ENCODE results near the gene LENG8.
"Not testable (repeated sequence)": the region's sequence is repeated elsewhere in the genome, so short reads cannot be mapped to it uniquely, and the experiment has no call there.

Gene LENG8

DNA sequence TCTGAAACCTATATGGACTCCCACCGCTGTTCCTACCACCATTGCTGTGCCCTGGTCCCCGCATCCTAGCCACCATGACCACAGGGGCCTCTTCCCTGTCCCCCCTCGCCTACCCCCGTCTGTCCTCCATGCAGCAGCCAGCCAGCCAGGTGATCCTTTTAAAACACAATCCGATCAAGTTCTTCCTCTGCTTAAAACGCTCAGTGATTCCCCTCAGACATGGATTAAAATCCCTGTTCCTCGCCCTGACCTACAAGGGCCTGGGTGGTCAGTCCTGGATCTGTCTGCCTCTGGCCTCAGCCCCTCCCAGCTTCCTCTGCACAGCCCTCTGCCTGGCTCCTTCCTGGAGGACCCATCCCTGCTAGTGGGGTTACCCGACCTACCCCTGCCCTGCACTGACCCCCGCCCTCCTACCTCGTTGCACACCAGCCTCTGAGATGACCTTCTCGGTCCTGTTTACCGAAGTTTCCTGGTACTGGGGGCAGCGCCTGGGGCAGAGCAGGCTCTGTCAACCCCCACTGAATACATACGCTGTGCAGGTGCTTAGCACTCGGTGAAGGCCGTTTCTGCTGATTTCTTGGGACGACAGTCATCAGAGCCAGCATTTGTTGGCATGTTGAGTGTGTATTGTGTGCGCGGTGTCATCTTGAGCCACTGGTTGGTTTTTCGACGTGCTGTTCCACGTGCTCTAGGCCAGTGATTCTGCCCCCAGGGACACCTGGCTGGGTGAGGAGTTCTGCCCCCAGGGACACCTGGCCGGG lies 14.7 kb upstream of the LENG8 start:
- Histone ChIP-seq H3K36me3 (ENCODE audit: control insufficient read depth, insufficient read depth, low read length) (peaks cover 4% of the 10 kb centered on the region), H3K9ac (ENCODE audit: low read depth, low read length) (peak overlapping the region; percentile 26), H3K4me1 (ENCODE audit: control insufficient read depth, insufficient read depth, low read length) (peaks cover 13% of the 10 kb centered on the region), H3K4me3 (ENCODE audit: low read depth, low read length) (no peak overlapping the region), H3K27me3 (ENCODE audit: control insufficient read depth, insufficient read depth, low read length) (peaks cover 2% of the 10 kb centered on the region), H3K9me3 (ENCODE audit: control insufficient read depth, insufficient read depth, low read length) (no peaks in the 10 kb centered on the region)

DNA sequence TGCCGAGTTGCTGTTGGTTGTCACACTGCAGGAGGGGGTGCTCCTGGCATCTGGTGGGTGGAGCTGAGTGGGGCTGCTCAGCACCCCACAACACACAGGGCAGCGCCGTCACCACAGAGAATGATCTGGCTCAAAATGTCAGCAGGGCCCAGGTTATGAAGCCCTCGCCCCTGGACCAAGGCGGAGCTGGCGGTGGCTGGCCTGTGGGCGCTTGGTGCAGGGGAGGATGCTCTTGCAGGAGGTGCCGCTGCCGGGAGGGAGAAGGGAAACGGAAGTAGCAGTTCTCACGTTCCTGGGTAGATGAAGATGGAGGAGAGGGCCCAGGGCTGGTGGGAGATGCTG lies 14.2 kb upstream of the LENG8 start:
- H3K4me1 ChIP-seq (ENCODE audit: control insufficient read depth, insufficient read depth, low read length) = peaks cover 13% of the 10 kb centered on the region
- peaks cover 4% of the 10 kb centered on the region for H3K36me3 ChIP-seq (ENCODE audit: control insufficient read depth, insufficient read depth, low read length)
- peaks cover 2% of the 10 kb centered on the region for H3K27me3 ChIP-seq (ENCODE audit: control insufficient read depth, insufficient read depth, low read length)
- no peak overlapping the region for H3K9ac ChIP-seq (ENCODE audit: low read depth, low read length)
- no peaks in the 10 kb centered on the region for H3K9me3 ChIP-seq (ENCODE audit: control insufficient read depth, insufficient read depth, low read length)
- H3K4me3 ChIP-seq (ENCODE audit: low read depth, low read length) = peak overlapping the region; percentile 8

DNA sequence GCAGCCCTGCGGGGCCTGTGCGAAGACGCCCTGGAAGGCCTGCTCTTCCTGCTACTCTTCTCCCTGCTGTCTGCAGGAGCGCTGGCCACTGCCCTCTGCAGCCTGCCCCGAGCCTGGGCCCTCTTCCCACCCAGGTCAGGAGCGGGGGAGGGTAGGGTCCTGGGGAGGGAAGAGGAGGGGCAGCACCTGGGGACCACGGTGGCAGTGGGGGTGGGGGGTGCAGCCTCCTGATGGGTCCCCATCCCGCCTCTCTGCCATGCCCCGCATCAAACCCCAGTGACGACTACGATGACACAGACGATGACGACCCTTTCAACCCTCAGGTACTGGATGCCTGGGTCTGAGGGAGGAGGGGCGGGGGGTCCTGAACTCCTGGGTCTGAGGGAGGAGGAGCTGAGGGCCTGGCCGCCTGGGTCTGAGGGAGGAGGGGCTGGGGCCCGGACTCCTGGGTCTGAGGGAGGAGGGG lies 13.4 kb upstream of the LENG8 start:
- Histone ChIP-seq H3K4me3 (ENCODE audit: low read depth, low read length) (peak overlapping the region; percentile 43), H3K36me3 (ENCODE audit: control insufficient read depth, insufficient read depth, low read length) (peaks cover 4% of the 10 kb centered on the region), H3K4me1 (ENCODE audit: control insufficient read depth, insufficient read depth, low read length) (peaks cover 16% of the 10 kb centered on the region), H3K27me3 (ENCODE audit: control insufficient read depth, insufficient read depth, low read length) (peaks cover 2% of the 10 kb centered on the region), H3K9ac (ENCODE audit: low read depth, low read length) (no peak overlapping the region), H3K9me3 (ENCODE audit: control insufficient read depth, insufficient read depth, low read length) (no peaks in the 10 kb centered on the region)

DNA sequence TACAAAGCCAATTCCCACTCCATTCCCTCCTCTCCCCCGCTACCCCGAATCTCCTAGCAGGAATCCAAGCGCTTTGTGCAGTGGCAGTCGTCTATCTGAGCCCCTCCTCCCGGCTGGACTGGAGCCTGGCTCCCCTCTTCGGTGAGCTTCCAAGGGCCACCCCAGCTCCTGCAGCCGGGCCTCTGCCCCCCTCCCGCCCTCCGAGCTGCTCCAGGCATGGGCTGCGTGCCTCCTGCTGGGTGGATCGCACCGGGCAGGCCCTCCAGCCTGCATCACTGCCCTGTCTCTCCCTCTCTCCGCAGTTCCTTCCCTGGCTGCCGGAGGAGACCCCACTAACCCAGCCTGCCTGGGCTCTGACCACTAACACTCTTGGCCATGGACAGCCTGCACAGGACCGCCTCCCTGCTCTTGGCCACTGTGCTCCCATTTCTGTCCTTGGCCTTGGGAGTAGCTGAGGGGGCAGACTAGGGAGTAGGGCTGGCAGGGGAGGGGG lies 12.9 kb upstream of the LENG8 start:
- H3K9me3 ChIP-seq (ENCODE audit: control insufficient read depth, insufficient read depth, low read length) = no peaks in the 10 kb centered on the region
- peaks cover 16% of the 10 kb centered on the region for H3K4me1 ChIP-seq (ENCODE audit: control insufficient read depth, insufficient read depth, low read length)
- peaks cover 2% of the 10 kb centered on the region for H3K27me3 ChIP-seq (ENCODE audit: control insufficient read depth, insufficient read depth, low read length)
- peaks cover 4% of the 10 kb centered on the region for H3K36me3 ChIP-seq (ENCODE audit: control insufficient read depth, insufficient read depth, low read length)
- H3K4me3 ChIP-seq (ENCODE audit: low read depth, low read length) = peak overlapping the region; percentile 43
- H3K9ac ChIP-seq (ENCODE audit: low read depth, low read length) = no peak overlapping the region

DNA sequence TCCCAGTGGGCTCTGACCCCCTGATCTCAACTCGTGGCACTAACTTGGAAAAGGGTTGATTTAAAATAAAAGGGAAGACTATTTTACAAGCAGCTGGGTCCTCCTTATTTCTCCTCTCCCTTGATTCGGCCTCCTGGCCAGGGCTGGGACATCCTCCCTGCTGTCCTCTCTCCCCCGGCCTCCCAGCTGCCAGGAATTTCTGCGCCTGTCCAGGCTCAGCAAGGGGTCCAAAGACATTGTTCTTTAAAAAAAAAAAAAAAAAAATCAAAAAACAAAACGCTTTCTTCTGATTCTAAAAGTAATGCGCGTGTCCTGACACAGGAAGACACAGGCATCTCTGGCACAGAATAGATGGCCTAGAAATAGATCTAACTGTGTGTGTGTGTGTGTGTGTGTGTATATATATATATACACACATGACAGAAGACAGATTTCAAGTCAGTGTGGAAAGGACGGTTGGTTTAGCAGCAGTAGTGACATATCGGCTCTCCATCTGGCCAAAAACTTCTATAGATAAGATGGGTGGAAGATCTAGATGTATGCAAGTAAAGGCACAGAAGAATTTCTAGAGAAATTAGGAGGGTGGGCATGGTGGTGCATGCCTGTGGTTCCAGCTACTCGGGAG lies 12.3 kb upstream of the LENG8 start:
- peaks cover 4% of the 10 kb centered on the region for H3K36me3 ChIP-seq (ENCODE audit: control insufficient read depth, insufficient read depth, low read length)
- H3K4me1 ChIP-seq (ENCODE audit: control insufficient read depth, insufficient read depth, low read length) = peaks cover 16% of the 10 kb centered on the region
- H3K27me3 ChIP-seq (ENCODE audit: control insufficient read depth, insufficient read depth, low read length) = peaks cover 2% of the 10 kb centered on the region
- H3K4me3 ChIP-seq (ENCODE audit: low read depth, low read length) = peak overlapping the region; percentile 43
- no peak overlapping the region for H3K9ac ChIP-seq (ENCODE audit: low read depth, low read length)
- H3K9me3 ChIP-seq (ENCODE audit: control insufficient read depth, insufficient read depth, low read length) = no peaks in the 10 kb centered on the region

DNA sequence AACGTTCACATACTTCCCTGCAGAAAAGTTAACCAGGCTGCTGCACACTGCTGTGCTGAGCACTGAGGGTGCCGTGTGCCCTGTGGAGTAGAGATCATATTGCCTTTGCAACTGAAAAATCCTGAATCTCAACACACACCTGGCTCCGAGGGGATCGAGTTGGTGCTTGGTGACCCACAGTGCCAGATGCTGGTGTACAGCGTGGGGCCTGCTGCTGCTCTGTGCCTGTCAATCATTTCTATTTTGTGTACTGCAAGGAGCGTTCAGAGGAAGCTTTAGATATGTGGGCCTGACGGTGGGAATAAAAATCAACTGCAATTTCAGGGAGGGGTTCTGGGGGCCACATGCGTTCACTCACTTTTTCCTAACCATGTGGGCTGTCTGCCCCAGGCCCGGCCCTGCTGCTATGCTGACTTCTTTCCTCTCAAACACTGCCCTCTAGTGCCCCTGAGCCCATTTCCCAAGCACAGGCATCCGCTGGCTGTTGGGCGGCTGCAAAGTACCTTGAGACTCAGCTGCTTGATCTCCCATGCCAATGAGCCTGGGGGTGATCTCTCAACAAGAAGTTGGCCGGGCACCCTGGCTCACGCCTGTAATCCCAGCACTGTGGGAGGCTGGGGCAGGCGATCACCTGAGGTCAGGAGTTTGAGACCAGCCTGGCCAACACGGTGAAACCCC lies 9.7 kb upstream of the LENG8 start:
- Histone ChIP-seq H3K36me3 (ENCODE audit: control insufficient read depth, insufficient read depth, low read length) (no peaks in the 10 kb centered on the region), H3K4me3 (ENCODE audit: low read depth, low read length) (no peak overlapping the region), H3K27me3 (ENCODE audit: control insufficient read depth, insufficient read depth, low read length) (no peaks in the 10 kb centered on the region), H3K4me1 (ENCODE audit: control insufficient read depth, insufficient read depth, low read length) (peaks cover 14% of the 10 kb centered on the region), H3K9ac (ENCODE audit: low read depth, low read length) (no peak overlapping the region), H3K9me3 (ENCODE audit: control insufficient read depth, insufficient read depth, low read length) (no peaks in the 10 kb centered on the region)

DNA sequence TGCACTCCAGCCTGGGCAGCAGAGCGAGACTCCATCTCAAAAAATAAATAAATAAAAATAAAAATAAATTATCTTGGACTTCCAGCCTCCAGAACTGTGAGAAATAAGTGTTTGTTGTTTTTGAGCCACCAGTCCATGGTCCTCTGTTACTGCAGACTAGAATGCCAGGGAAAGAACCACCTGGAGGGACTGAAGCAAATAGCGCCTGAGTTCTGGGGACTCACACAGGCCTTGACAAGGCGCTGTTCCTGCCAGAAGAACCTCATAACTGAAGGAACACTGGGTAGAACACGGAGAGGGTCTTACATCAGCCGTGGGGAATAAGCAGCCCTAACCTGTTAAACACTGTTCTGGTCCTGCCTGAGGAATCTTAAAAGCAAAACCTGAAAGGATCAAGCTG lies 8.4 kb upstream of the LENG8 start:
- H3K36me3 ChIP-seq (ENCODE audit: control insufficient read depth, insufficient read depth, low read length) = no peaks in the 10 kb centered on the region
- H3K4me1 ChIP-seq (ENCODE audit: control insufficient read depth, insufficient read depth, low read length) = peaks cover 8% of the 10 kb centered on the region
- no peak overlapping the region for H3K9ac ChIP-seq (ENCODE audit: low read depth, low read length)
- H3K9me3 ChIP-seq (ENCODE audit: control insufficient read depth, insufficient read depth, low read length) = no peaks in the 10 kb centered on the region
- no peaks in the 10 kb centered on the region for H3K27me3 ChIP-seq (ENCODE audit: control insufficient read depth, insufficient read depth, low read length)
- H3K4me3 ChIP-seq (ENCODE audit: low read depth, low read length) = no peak overlapping the region

DNA sequence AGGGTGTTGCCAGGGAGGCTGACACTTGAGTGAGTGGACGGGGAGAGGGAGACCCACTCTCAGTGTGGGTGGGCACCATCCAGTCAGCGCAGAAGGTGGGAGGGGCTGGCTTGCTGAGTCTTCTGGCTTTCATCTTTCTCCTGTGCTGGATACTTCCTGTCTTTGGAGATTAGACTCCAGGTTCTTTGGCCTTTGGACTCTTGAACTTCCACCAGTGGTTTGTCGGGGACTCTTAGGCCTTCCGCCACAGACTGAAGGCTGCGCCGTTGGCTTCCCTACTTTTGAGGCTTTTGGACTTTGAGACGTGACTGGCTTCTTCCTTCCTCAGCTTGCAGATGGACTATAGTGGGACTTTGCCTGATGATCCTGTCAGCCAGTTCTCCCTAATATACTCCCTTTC lies 4.3 kb upstream of the LENG8 start:
- peaks cover 3% of the 10 kb centered on the region for H3K4me1 ChIP-seq (ENCODE audit: control insufficient read depth, insufficient read depth, low read length)
- no peaks in the 10 kb centered on the region for H3K9me3 ChIP-seq (ENCODE audit: control insufficient read depth, insufficient read depth, low read length)
- H3K27me3 ChIP-seq (ENCODE audit: control insufficient read depth, insufficient read depth, low read length) = no peaks in the 10 kb centered on the region
- no peaks in the 10 kb centered on the region for H3K36me3 ChIP-seq (ENCODE audit: control insufficient read depth, insufficient read depth, low read length)
- no peak overlapping the region for H3K9ac ChIP-seq (ENCODE audit: low read depth, low read length)
- no peak overlapping the region for H3K4me3 ChIP-seq (ENCODE audit: low read depth, low read length)

DNA sequence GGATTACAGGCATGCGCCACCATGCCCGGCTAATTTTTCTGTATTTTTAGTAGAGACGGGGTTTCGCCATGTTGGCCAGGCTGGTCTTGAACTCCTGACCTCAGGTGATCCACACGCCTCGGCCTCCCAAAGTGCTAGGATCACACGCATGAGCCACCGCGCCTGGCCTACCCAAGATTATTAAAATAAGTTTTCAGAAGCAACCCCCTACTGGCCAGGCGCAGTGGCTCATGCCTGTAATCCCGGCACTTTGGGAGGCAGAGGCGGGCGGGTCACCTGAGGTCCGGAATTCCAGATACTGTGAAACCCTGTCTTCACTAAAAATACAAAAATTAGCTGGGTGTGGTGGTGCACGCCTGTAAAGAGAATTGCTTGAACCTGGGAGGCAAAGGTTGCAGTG lies 2.6 kb upstream of the LENG8 start:
- not testable (repeated sequence) for H3K27me3 ChIP-seq (ENCODE audit: control insufficient read depth, insufficient read depth, low read length); H3K9me3 ChIP-seq (ENCODE audit: control insufficient read depth, insufficient read depth, low read length); H3K9ac ChIP-seq (ENCODE audit: low read depth, low read length); H3K36me3 ChIP-seq (ENCODE audit: control insufficient read depth, insufficient read depth, low read length); H3K4me1 ChIP-seq (ENCODE audit: control insufficient read depth, insufficient read depth, low read length); H3K4me3 ChIP-seq (ENCODE audit: low read depth, low read length)

DNA sequence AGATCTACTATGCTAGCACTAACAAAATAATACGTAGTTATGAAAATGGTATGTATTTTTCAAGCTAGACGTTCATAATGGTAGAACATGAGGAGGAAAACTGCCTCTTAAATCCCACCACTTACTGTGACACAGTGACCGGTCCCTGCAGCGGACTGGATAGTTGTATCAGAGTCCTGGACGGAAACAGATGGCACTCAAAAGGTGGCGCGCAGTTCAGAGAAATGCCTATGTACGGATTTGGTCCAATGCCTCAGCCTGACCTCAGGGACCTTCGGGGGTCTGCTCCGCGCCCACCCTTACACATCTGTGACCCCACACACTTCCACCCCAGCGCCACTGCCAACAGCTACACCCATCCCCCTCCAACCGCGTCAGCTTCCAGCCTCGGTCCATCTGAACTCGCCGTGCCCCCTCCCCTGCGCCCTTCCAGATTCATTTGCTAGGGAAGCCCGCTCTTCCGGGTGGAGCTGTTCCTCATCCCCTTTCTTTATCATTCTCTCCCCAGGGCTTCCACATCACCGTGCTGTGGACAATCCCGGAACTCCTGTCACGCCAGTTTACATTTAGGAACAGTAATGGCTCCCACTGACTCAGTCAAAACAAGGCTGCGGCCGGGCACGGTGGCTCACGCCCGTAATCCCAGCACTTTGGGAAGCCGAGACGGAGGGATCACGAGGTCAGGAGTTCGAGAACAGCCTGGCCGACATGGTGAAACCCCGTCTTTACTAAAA lies 792 bp upstream of the LENG8 start:
- Histone ChIP-seq H3K27me3 (ENCODE audit: control insufficient read depth, insufficient read depth, low read length) (no peaks in the 10 kb centered on the region), H3K9ac (ENCODE audit: low read depth, low read length) (peak overlapping the region; percentile 68), H3K4me3 (ENCODE audit: low read depth, low read length) (peak overlapping the region; percentile 97), H3K4me1 (ENCODE audit: control insufficient read depth, insufficient read depth, low read length) (no peaks in the 10 kb centered on the region), H3K36me3 (ENCODE audit: control insufficient read depth, insufficient read depth, low read length) (peaks cover 17% of the 10 kb centered on the region), H3K9me3 (ENCODE audit: control insufficient read depth, insufficient read depth, low read length) (no peaks in the 10 kb centered on the region)

DNA sequence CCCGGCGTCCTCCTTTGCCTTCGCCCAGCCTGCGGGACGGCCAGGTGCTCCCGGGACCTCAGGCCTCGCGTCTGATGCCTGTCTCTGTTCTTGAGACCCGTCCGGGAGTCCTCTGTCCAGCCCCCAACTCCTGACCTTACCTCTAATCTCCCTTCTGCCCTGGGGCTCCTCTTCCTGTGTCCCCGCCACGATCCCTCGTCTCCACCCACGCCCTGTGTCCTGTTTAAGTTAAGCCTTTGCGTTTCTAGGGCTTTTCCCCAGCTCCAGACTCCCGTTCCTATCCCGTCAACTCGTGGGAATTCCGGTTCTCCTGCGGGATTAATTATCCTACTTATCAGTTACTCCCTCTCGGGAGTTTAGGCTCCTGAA lies 686 bp downstream of the LENG8 start:
- H3K9me3 ChIP-seq (ENCODE audit: control insufficient read depth, insufficient read depth, low read length) = no peaks in the 10 kb centered on the region
- peak overlapping the region; percentile 87 for H3K9ac ChIP-seq (ENCODE audit: low read depth, low read length)
- no peaks in the 10 kb centered on the region for H3K27me3 ChIP-seq (ENCODE audit: control insufficient read depth, insufficient read depth, low read length)
- H3K4me3 ChIP-seq (ENCODE audit: low read depth, low read length) = peak overlapping the region; percentile 97
- peaks cover 31% of the 10 kb centered on the region for H3K36me3 ChIP-seq (ENCODE audit: control insufficient read depth, insufficient read depth, low read length)
- no peaks in the 10 kb centered on the region for H3K4me1 ChIP-seq (ENCODE audit: control insufficient read depth, insufficient read depth, low read length)
